Heart left ventricle (tissue), 13 donors: ENCODE measurements around the gene STK11.

Experiments
- CTCF ChIP-seq, 12 donors: fragments of 200-600 bp; sonication (generic) in 4 of 12; IDR thresholded peaks; one replicate each; pipeline versions ENCODE4 v1.5.0 to v1.8.0; 2018 to 2022; ENCODE audit warnings: antibody characterized with exemption in 12 of 12, mild to moderate bottlenecking in 5 of 12
- POLR2A ChIP-seq, 2 donors: fragments of 450-650 bp; IDR thresholded peaks; one replicate each; pipeline ENCODE4 v1.6.1; 2017; ENCODE audit warnings: antibody characterized with exemption in 2 of 2, mild to moderate bottlenecking in 2 of 2, moderate library complexity in 2 of 2
- donor health status: ischemic (EF 13 %, LVEDD 7.1; RV severe dilation, severe dysfunction).
- donor health status: DM: no; HTN: yes; CAD: no.
- donor health status: DM: no; HTN: no; CAD: no.
- donor health status: ischemic (EF 25% LVEDD 6.9; RV normal size, moderate dysfunction).
- donor health status: ischemic (EF 25% LVEDD 5.7; RV mildly dilated, moderate dysfunction).
- donor health status: ischemic (EF 35%, LVEDD 5.7; RV mildly dilated, moderate dysfunction).
- donor health status: nonischemic (EF 11% LVEDD 7.7; RV severe dilation, severe dysfunction).
- donor health status: DM: yes; HTN: yes; CAD: no.
- donor health status: PGD.
- donor health status: ischemic (EF 29% LVEDD 5.4; RV normal size, mild dysfunction).
- donor health status: nonischemic (EF 23%, LVEDD 6.1; RV moderate dilation, normal function).

GRCh38 chr19:1239420-1239795 is 33.8 kb downstream of the STK11 start:
- TF ChIP-seq CTCF (IDR thresholded peaks at IDR 0.05) = no peak
- TF ChIP-seq POLR2A (IDR thresholded peaks at IDR 0.05) = no peak
